ENCODE data around the gene RBM20.

RBM20 gene

GRCh38 chr10:110648692-110649346 is 4.7 kb downstream of the RBM20 start:
- Histone ChIP-seq H3K56ac (ENCODE audit: low read length) (no peak overlapping the region), H3K27me3 (ENCODE audit: insufficient read depth, low read length, poor library complexity) (peaks cover 12% of the 10 kb centered on the region), H4K5ac (ENCODE audit: low read length) (no peak overlapping the region), H3K18ac (ENCODE audit: low read length) (no peak overlapping the region), H2BK5ac (ENCODE audit: low read length) (no peak overlapping the region), H3K9ac (ENCODE audit: low read length) (no peak overlapping the region), H3K4me1 (ENCODE audit: control insufficient read depth, low read depth, low read length) (peaks cover 3% of the 10 kb centered on the region), H3K79me1 (ENCODE audit: low read length) (no peaks in the 10 kb centered on the region), H3K4ac (ENCODE audit: low read depth, low read length) (no peak overlapping the region), H2BK15ac (replicated peaks; ENCODE audit: low read depth) (no peak overlapping the region), H3K23ac (ENCODE audit: low read length) (no peak overlapping the region), H3K4me3 (ENCODE audit: low read length) (no peak overlapping the region), H2BK120ac (ENCODE audit: low read depth, low read length) (no peak overlapping the region), H3K36me3 (ENCODE audit: control insufficient read depth, insufficient read depth, low read length) (no peaks in the 10 kb centered on the region), H3K4me2 (ENCODE audit: low read length) (no peak overlapping the region), H4K8ac (ENCODE audit: low read depth, low read length) (no peak overlapping the region), H2AK5ac (ENCODE audit: low read length) (no peak overlapping the region), H3K27ac (ENCODE audit: low read depth, low read length) (no peak overlapping the region), H3K79me2 (ENCODE audit: control insufficient read depth, insufficient read depth, low read length) (no peaks in the 10 kb centered on the region)
- WGBS (ENCODE audit: extremely low coverage, insufficient coverage, low lambda C conversion rate): no CpG with 5 or more reads among the region's 3 CpGs
- no peak for DNase-seq

- Histone ChIP-seq H2AK5ac (ENCODE audit: low read length) (no peak overlapping the region), H3K27ac (ENCODE audit: low read depth, low read length) (no peak overlapping the region), H3K79me2 (ENCODE audit: control insufficient read depth, insufficient read depth, low read length) (no peaks in the 10 kb centered on the region), H2BK5ac (ENCODE audit: low read length) (no peak overlapping the region), H3K4me3 (ENCODE audit: low read length) (no peak overlapping the region), H3K27me3 (ENCODE audit: insufficient read depth, low read length, poor library complexity) (peaks cover 8% of the 10 kb centered on the region), H4K8ac (ENCODE audit: low read depth, low read length) (no peak overlapping the region), H3K56ac (ENCODE audit: low read length) (no peak overlapping the region), H3K4me2 (ENCODE audit: low read length) (no peak overlapping the region), H3K4me1 (ENCODE audit: control insufficient read depth, low read depth, low read length) (peaks cover 3% of the 10 kb centered on the region), H3K36me3 (ENCODE audit: control insufficient read depth, insufficient read depth, low read length) (no peaks in the 10 kb centered on the region), H2BK15ac (replicated peaks; ENCODE audit: low read depth) (no peak overlapping the region), H4K5ac (ENCODE audit: low read length) (no peak overlapping the region), H3K9ac (ENCODE audit: low read length) (no peak overlapping the region), H2BK120ac (ENCODE audit: low read depth, low read length) (no peak overlapping the region), H3K23ac (ENCODE audit: low read length) (no peak overlapping the region), H3K18ac (ENCODE audit: low read length) (no peak overlapping the region), H3K4ac (ENCODE audit: low read depth, low read length) (no peak overlapping the region), H3K79me1 (ENCODE audit: low read length) (no peaks in the 10 kb centered on the region)
- no peak for DNase-seq
- no CpG with 5 or more reads among the region's 6 CpGs for WGBS (ENCODE audit: extremely low coverage, insufficient coverage, low lambda C conversion rate)
Measured at GRCh38 chr10:110649347-110650264, 5.5 kb downstream of the RBM20 start.

- H3K4ac ChIP-seq (ENCODE audit: low read depth, low read length): no peak overlapping the region
- no peak overlapping the region for H2BK120ac ChIP-seq (ENCODE audit: low read depth, low read length)
- no peak for DNase-seq
- peaks cover 2% of the 10 kb centered on the region for H3K27me3 ChIP-seq (ENCODE audit: insufficient read depth, low read length, poor library complexity)
- H3K79me2 ChIP-seq (ENCODE audit: control insufficient read depth, insufficient read depth, low read length): no peaks in the 10 kb centered on the region
- no peak overlapping the region for H3K27ac ChIP-seq (ENCODE audit: low read depth, low read length)
- no peaks in the 10 kb centered on the region for H3K36me3 ChIP-seq (ENCODE audit: control insufficient read depth, insufficient read depth, low read length)
- no peak overlapping the region for H3K4me3 ChIP-seq (ENCODE audit: low read length)
- no peak overlapping the region for H2AK5ac ChIP-seq (ENCODE audit: low read length)
- H3K4me1 ChIP-seq (ENCODE audit: control insufficient read depth, low read depth, low read length): no peaks in the 10 kb centered on the region
- no peaks in the 10 kb centered on the region for H3K79me1 ChIP-seq (ENCODE audit: low read length)
- no peak overlapping the region for H4K8ac ChIP-seq (ENCODE audit: low read depth, low read length)
- no peak overlapping the region for H4K5ac ChIP-seq (ENCODE audit: low read length)
- H2BK5ac ChIP-seq (ENCODE audit: low read length): no peak overlapping the region
- no peak overlapping the region for H3K4me2 ChIP-seq (ENCODE audit: low read length)
- WGBS (ENCODE audit: extremely low coverage, insufficient coverage, low lambda C conversion rate): no CpG with 5 or more reads among the region's 1 CpG
- H3K18ac ChIP-seq (ENCODE audit: low read length): no peak overlapping the region
- no peak overlapping the region for H3K23ac ChIP-seq (ENCODE audit: low read length)
- H3K9ac ChIP-seq (ENCODE audit: low read length): no peak overlapping the region
- no peak overlapping the region for H2BK15ac ChIP-seq (replicated peaks; ENCODE audit: low read depth)
- no peak overlapping the region for H3K56ac ChIP-seq (ENCODE audit: low read length)
Measured at GRCh38 chr10:110650265-110650668, 6.1 kb downstream of the RBM20 start.

- H3K18ac ChIP-seq (ENCODE audit: low read length): no peak overlapping the region
- H4K8ac ChIP-seq (ENCODE audit: low read depth, low read length): no peak overlapping the region
- H3K36me3 ChIP-seq (ENCODE audit: control insufficient read depth, insufficient read depth, low read length): no peaks in the 10 kb centered on the region
- H3K27ac ChIP-seq (ENCODE audit: low read depth, low read length): no peak overlapping the region
- no CpG with 5 or more reads among the region's 12 CpGs for WGBS (ENCODE audit: extremely low coverage, insufficient coverage, low lambda C conversion rate)
- H3K23ac ChIP-seq (ENCODE audit: low read length): no peak overlapping the region
- no peaks in the 10 kb centered on the region for H3K27me3 ChIP-seq (ENCODE audit: insufficient read depth, low read length, poor library complexity)
- no peak overlapping the region for H2BK120ac ChIP-seq (ENCODE audit: low read depth, low read length)
- no peaks in the 10 kb centered on the region for H3K4me1 ChIP-seq (ENCODE audit: control insufficient read depth, low read depth, low read length)
- no peak for DNase-seq
- H2BK15ac ChIP-seq (replicated peaks; ENCODE audit: low read depth): no peak overlapping the region
- H2AK5ac ChIP-seq (ENCODE audit: low read length): no peak overlapping the region
- H3K4ac ChIP-seq (ENCODE audit: low read depth, low read length): no peak overlapping the region
- no peak overlapping the region for H3K4me3 ChIP-seq (ENCODE audit: low read length)
- no peak overlapping the region for H2BK5ac ChIP-seq (ENCODE audit: low read length)
- H3K56ac ChIP-seq (ENCODE audit: low read length): no peak overlapping the region
- H3K79me1 ChIP-seq (ENCODE audit: low read length): no peaks in the 10 kb centered on the region
- H3K4me2 ChIP-seq (ENCODE audit: low read length): no peak overlapping the region
- no peaks in the 10 kb centered on the region for H3K79me2 ChIP-seq (ENCODE audit: control insufficient read depth, insufficient read depth, low read length)
- no peak overlapping the region for H4K5ac ChIP-seq (ENCODE audit: low read length)
- H3K9ac ChIP-seq (ENCODE audit: low read length): no peak overlapping the region
Measured at GRCh38 chr10:110651044-110651958, 7.2 kb downstream of the RBM20 start.

GRCh38 chr10:110652475-110653118 is 8.5 kb downstream of the RBM20 start:
- Histone ChIP-seq H3K18ac (ENCODE audit: low read length) (no peak overlapping the region), H3K27ac (ENCODE audit: low read depth, low read length) (no peak overlapping the region), H3K56ac (ENCODE audit: low read length) (no peak overlapping the region), H4K5ac (ENCODE audit: low read length) (no peak overlapping the region), H2BK15ac (replicated peaks; ENCODE audit: low read depth) (no peak overlapping the region), H4K8ac (ENCODE audit: low read depth, low read length) (no peak overlapping the region), H2BK5ac (ENCODE audit: low read length) (no peak overlapping the region), H3K4me2 (ENCODE audit: low read length) (no peak overlapping the region), H3K23ac (ENCODE audit: low read length) (no peak overlapping the region), H3K79me2 (ENCODE audit: control insufficient read depth, insufficient read depth, low read length) (no peaks in the 10 kb centered on the region), H3K27me3 (ENCODE audit: insufficient read depth, low read length, poor library complexity) (no peaks in the 10 kb centered on the region), H3K4me3 (ENCODE audit: low read length) (no peak overlapping the region), H3K36me3 (ENCODE audit: control insufficient read depth, insufficient read depth, low read length) (no peaks in the 10 kb centered on the region), H3K4ac (ENCODE audit: low read depth, low read length) (no peak overlapping the region), H3K79me1 (ENCODE audit: low read length) (no peaks in the 10 kb centered on the region), H2BK120ac (ENCODE audit: low read depth, low read length) (no peak overlapping the region), H3K9ac (ENCODE audit: low read length) (no peak overlapping the region), H3K4me1 (ENCODE audit: control insufficient read depth, low read depth, low read length) (no peaks in the 10 kb centered on the region), H2AK5ac (ENCODE audit: low read length) (no peak overlapping the region)
- WGBS (ENCODE audit: extremely low coverage, insufficient coverage, low lambda C conversion rate): no CpG with 5 or more reads among the region's 6 CpGs
- DNase-seq: no peak
